ENCODE results near the gene RPL10A. TPM values are rescaled to one million over a fixed set of nuclear protein-coding genes. Genes with fewer than 3 reads are reported as not detected.

Gene RPL10A
- polyA plus RNA-seq, 1 donor (not counting 4 experiments of a cell fraction or from before 2014, with no cell fraction given): 2,462 TPM

DNA sequence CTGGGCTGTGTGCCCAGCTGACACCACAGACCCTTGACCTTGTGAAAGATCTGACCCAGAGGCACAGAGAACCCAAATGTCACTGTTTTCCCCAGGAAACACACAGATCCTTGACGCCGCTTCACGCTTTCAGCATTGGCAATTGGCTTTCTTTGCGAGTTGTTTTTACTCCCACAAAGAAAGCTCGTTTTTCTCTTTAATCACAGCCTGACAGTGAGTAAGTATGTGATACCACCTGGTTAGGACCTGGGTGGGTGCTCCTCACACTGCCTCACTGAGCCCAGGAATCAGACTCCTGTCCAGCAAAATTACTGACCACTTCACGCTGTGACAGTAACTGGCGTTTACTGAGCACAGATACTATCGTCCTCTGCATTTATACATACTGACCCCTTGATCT is 13.0 kb downstream of the RPL10A start:
- H4K20me1 ChIP-seq (ENCODE audit: control insufficient read depth, extremely low read depth, insufficient read depth, low read length): no peaks in the 10 kb centered on the region
- H3K27me3 ChIP-seq (ENCODE audit: control insufficient read depth, extremely low read depth, insufficient read depth, low read length): no peaks in the 10 kb centered on the region
- FAIRE-seq (no peak), DNase-seq (ENCODE audit: low read depth, low spot score) (no peak)
- dilution Hi-C loops (cut with MboI; ENCODE audit: extremely low pct_ligation_motif_present, low sequenced_read_pairs): no loop called here
- no peak overlapping the region for H3K9ac ChIP-seq (ENCODE audit: control insufficient read depth, extremely low read depth, insufficient read depth, low read length)
- no peaks in the 10 kb centered on the region for H3K9me1 ChIP-seq (ENCODE audit: control insufficient read depth, extremely low read depth, insufficient read depth, low read length)
- no peak overlapping the region for H3K27ac ChIP-seq (ENCODE audit: control insufficient read depth, insufficient read depth, low read length)
- H3K79me2 ChIP-seq (ENCODE audit: control insufficient read depth, insufficient read depth, low read length): no peaks in the 10 kb centered on the region
- peaks cover 8 to 19% of the 10 kb centered on the region in 2 experiments for H3K36me3 ChIP-seq (ENCODE audit: control insufficient read depth in 2 of 2, extremely low read depth in 1 of 2, insufficient read depth in 2 of 2, low read length in 2 of 2)
- TF ChIP-seq, protein P1, sequence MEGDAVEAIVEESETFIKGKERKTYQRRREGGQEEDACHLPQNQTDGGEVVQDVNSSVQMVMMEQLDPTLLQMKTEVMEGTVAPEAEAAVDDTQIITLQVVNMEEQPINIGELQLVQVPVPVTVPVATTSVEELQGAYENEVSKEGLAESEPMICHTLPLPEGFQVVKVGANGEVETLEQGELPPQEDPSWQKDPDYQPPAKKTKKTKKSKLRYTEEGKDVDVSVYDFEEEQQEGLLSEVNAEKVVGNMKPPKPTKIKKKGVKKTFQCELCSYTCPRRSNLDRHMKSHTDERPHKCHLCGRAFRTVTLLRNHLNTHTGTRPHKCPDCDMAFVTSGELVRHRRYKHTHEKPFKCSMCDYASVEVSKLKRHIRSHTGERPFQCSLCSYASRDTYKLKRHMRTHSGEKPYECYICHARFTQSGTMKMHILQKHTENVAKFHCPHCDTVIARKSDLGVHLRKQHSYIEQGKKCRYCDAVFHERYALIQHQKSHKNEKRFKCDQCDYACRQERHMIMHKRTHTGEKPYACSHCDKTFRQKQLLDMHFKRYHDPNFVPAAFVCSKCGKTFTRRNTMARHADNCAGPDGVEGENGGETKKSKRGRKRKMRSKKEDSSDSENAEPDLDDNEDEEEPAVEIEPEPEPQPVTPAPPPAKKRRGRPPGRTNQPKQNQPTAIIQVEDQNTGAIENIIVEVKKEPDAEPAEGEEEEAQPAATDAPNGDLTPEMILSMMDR (optimal IDR thresholded peaks at IDR 0.05 in 1 of 3, IDR thresholded peaks at IDR 0.05 in 1 of 3, conservative IDR thresholded peaks at IDR 0.05 in 1 of 3; ENCODE audit: extremely low read depth in 1 of 3, insufficient read depth in 2 of 3, low read length in 3 of 3): no peak
- TF ChIP-seq EZH2 (IDR thresholded peaks at IDR 0.05; ENCODE audit: low read length): no peak
- H3K4me2 ChIP-seq (ENCODE audit: control insufficient read depth, extremely low read depth, insufficient read depth, low read depth, low read length): no peak overlapping the region
- peaks cover 16% of the 10 kb centered on the region for H3K4me1 ChIP-seq (ENCODE audit: control insufficient read depth, extremely low read depth, insufficient read depth, low read length)
- H3K4me3 ChIP-seq (ENCODE audit: control insufficient read depth in 2 of 3, extremely low read depth in 1 of 3, insufficient read depth in 2 of 3, low read depth in 1 of 3, low read length in 3 of 3): no peak overlapping the region
- H2AFZ ChIP-seq (ENCODE audit: control insufficient read depth, low read length): no peak overlapping the region
- no peaks in the 10 kb centered on the region for H3K9me3 ChIP-seq (ENCODE audit: control insufficient read depth, low read depth, low read length)

DNA sequence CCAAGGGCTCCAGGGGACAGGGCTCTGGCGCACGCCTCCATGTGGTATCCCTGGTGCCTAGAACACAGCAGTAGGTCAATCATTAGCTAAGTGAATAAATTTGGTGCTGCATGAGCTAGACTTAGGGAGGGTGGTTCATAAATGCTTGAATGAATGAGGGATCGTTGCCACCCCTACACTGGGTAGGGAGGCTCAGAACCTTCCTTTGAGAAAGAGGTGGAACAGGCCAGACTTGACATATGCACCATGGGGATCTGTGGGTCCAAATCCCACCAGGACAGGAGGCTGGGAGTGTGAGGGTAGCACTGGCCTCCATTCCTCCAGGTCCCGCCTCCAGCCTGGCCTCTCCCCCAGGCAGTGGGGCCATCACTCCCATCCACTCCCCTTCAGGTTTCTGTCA is 14.9 kb downstream of the RPL10A start:
- H3K4me1 ChIP-seq (ENCODE audit: control insufficient read depth, extremely low read depth, insufficient read depth, low read length): peaks cover 35% of the 10 kb centered on the region
- no peaks in the 10 kb centered on the region for H4K20me1 ChIP-seq (ENCODE audit: control insufficient read depth, extremely low read depth, insufficient read depth, low read length)
- DNase-seq (ENCODE audit: low read depth, low spot score) (no peak), FAIRE-seq (no peak)
- TF ChIP-seq EZH2 (IDR thresholded peaks at IDR 0.05; ENCODE audit: low read length): no peak
- TF ChIP-seq, protein P1 (optimal IDR thresholded peaks at IDR 0.05 in 1 of 3, IDR thresholded peaks at IDR 0.05 in 1 of 3, conservative IDR thresholded peaks at IDR 0.05 in 1 of 3; ENCODE audit: extremely low read depth in 1 of 3, insufficient read depth in 2 of 3, low read length in 3 of 3): no peak
- H3K27ac ChIP-seq (ENCODE audit: control insufficient read depth, insufficient read depth, low read length): no peak overlapping the region
- no peak overlapping the region for H3K9ac ChIP-seq (ENCODE audit: control insufficient read depth, extremely low read depth, insufficient read depth, low read length)
- H3K4me2 ChIP-seq (ENCODE audit: control insufficient read depth, extremely low read depth, insufficient read depth, low read depth, low read length): no peak overlapping the region
- H3K4me3 ChIP-seq (ENCODE audit: control insufficient read depth in 2 of 3, extremely low read depth in 1 of 3, insufficient read depth in 2 of 3, low read depth in 1 of 3, low read length in 3 of 3): no peak overlapping the region
- no peaks in the 10 kb centered on the region for H3K27me3 ChIP-seq (ENCODE audit: control insufficient read depth, extremely low read depth, insufficient read depth, low read length)
- peaks cover 8% of the 10 kb centered on the region for H3K79me2 ChIP-seq (ENCODE audit: control insufficient read depth, insufficient read depth, low read length)
- dilution Hi-C loops (cut with MboI; ENCODE audit: extremely low pct_ligation_motif_present, low sequenced_read_pairs): no loop called here
- no peaks in the 10 kb centered on the region for H3K9me1 ChIP-seq (ENCODE audit: control insufficient read depth, extremely low read depth, insufficient read depth, low read length)
- no peaks in the 10 kb centered on the region for H3K9me3 ChIP-seq (ENCODE audit: control insufficient read depth, low read depth, low read length)
- no peak overlapping the region for H2AFZ ChIP-seq (ENCODE audit: control insufficient read depth, low read length)
- peaks cover 8 to 14% of the 10 kb centered on the region in 2 experiments for H3K36me3 ChIP-seq (ENCODE audit: control insufficient read depth in 2 of 2, extremely low read depth in 1 of 2, insufficient read depth in 2 of 2, low read length in 2 of 2)
